Panc1 (cell line): ENCODE data around the gene NUDT16. TPM values are rescaled to one million over a fixed set of nuclear protein-coding genes. Genes with fewer than 3 reads are reported as not detected.

Source experiments
- ATAC-seq: fragments of 200-7000 bp; cut with Tn5 transposase; 2 replicates; pipeline ENCODE4 v1.9.1; 2020; ENCODE audit warnings: mild to moderate bottlenecking, moderate library complexity
- BruUV-seq: library from RNA; stranded (reverse); fragments of 400-500 nt; replicated peaks from 2 replicates; lab custom pipeline; 2021; lab: Mats Ljungman, UMichigan
- CTCF ChIA-PET: fragments of 300-600 bp; sonication (Branson Sonifier 250); formaldehyde crosslinking; loops from one replicate; lab custom pipeline; 2022; ENCODE audit warnings: antibody characterized with exemption; lab: Charles Lee
- POLR2A ChIA-PET: fragments of 300-600 bp; sonication (Branson Sonifier 250); formaldehyde crosslinking; loops from one replicate; lab custom pipeline; 2022; ENCODE audit warnings: antibody characterized with exemption; lab: Charles Lee
- DNase-seq: peaks from one replicate; pipeline ENCODE4 v3.0.0-alpha.2; 2010; ENCODE audit warnings: low read depth, low spot score
- H3K27ac ChIP-seq: 2 replicates; pipeline ENCODE4 v1.5.1; 2011; ENCODE audit warnings: mild to moderate bottlenecking, low read length, inconsistent platforms
- H3K27me3 ChIP-seq: fragments of 200-500 bp; sonication (Bioruptor generic); 2 replicates; pipeline ENCODE4 v1.6.0; 2014; ENCODE audit warnings: low read length, inconsistent platforms; ENCODE audit not compliant: control insufficient read depth, insufficient read depth
- H3K36me3 ChIP-seq: fragments of 200-500 bp; sonication (Bioruptor generic); 2 replicates; pipeline ENCODE4 v1.5.1; 2014; ENCODE audit warnings: inconsistent platforms, mild to moderate bottlenecking, low read length, moderate library complexity; ENCODE audit not compliant: control insufficient read depth, insufficient read depth
- H3K4me1 ChIP-seq: 2 replicates; pipeline ENCODE4 v1.5.1; 2011; ENCODE audit warnings: inconsistent platforms, mild to moderate bottlenecking, low read length, moderate library complexity; ENCODE audit not compliant: control insufficient read depth, insufficient read depth
- H3K4me3 ChIP-seq, 2 experiments: 2 replicates each; pipeline ENCODE4 v1.5.1; 2011 to 2012; ENCODE audit warnings: low read depth in 2 of 2, low read length in 2 of 2, mild to moderate bottlenecking in 2 of 2, inconsistent platforms in 1 of 2, moderate library complexity in 1 of 2
- H3K9me3 ChIP-seq: fragments of 200-500 bp; sonication (Bioruptor generic); 2 replicates; pipeline ENCODE4 v1.5.1; 2014; ENCODE audit warnings: low read depth, mild to moderate bottlenecking, inconsistent platforms, low read length, moderate library complexity; ENCODE audit not compliant: control insufficient read depth, insufficient read depth
- POLR2AphosphoS5 ChIP-seq: IDR thresholded peaks from 2 replicates; pipeline ENCODE4 v1.6.1; 2012; ENCODE audit warnings: mild to moderate bottlenecking, low read depth, low read length, moderate library complexity
- SIN3A ChIP-seq: IDR thresholded peaks from 2 replicates; pipeline ENCODE4 v1.6.1; 2012; ENCODE audit warnings: low read depth, mild to moderate bottlenecking, low read length, moderate library complexity, borderline replicate concordance; ENCODE audit not compliant: insufficient read depth
- TCF7L2 ChIP-seq: IDR thresholded peaks from 2 replicates; pipeline ENCODE4 v1.6.1; 2011; ENCODE audit warnings: mild to moderate bottlenecking, low read depth, low read length, inconsistent platforms
- in situ Hi-C: cut with HindIII; loops from 2 replicates; pipeline ENCODE4 v1.10.0; 2016; ENCODE audit warnings: low sequenced_read_pairs, low pct_unique_long_range_greater_than_20kb
- intact Hi-C: fragments of 100-400 bp; cut with micrococcal nuclease; formaldehyde crosslinking; loops from one replicate; pipeline ENCODE4 v1.10.0; 2022; ENCODE audit not compliant: unreplicated experiment
- total RNA-seq: library from RNA; stranded (reverse); gene quantifications from one replicate; pipeline ENCODE4 v1.2.1, GENCODE V29; 2021; ENCODE audit not compliant: unreplicated experiment
- TF ChIP-seq, protein P1 (sequence below), 2 experiments: IDR thresholded peaks; 2 replicates each; pipeline ENCODE4 v1.6.1; 2011 to 2012; ENCODE audit warnings: low read depth in 2 of 2, control low read depth in 1 of 2, low read length in 1 of 2, mild to moderate bottlenecking in 1 of 2, moderate library complexity in 1 of 2; ENCODE audit not compliant: insufficient read depth in 1 of 2
- TF ChIP-seq, protein P2 (sequence below): fragments of 450-650 bp; IDR thresholded peaks from 2 replicates; pipeline ENCODE4 v1.5.1; 2017; ENCODE audit warnings: mild to moderate bottlenecking

Gene NUDT16
- total RNA-seq, 1 experiment from 2014 or later: 12.5 TPM

DNA sequence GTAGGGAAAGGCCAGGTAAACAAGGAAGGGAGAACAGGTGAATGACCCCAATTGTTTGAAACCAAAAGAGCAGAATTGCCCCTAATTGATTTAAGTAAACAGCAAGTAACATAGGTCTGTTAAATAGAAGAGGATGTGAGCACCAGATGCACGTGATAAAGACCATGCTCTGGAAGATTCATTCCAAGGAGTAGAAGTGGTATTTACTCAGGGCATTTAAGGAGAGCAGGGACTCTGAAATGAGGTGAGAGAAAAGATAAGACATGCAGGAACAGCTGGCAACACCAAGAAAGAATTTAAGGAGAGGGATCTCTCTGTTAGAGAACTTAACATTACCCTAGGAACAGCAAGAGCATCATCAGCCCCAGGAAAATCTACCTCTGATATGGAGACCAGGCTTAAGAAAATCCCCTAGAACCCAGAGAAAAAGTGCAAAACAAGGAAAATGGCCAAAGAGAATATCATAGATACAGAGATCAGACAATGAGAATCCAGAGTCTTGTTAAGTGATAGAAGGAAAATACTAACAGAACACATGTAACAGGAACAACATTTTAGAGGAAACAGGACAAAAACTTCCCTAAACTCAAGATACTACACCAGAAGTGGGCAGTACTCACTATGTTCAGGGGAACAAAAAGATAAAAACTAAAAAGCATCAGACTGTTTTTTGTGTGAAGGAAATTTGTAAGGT, 6.4 kb downstream of the NUDT16 start:
- DNase-seq: no peak
- ChIA-PET CTCF (no interaction called here), POLR2A (no interaction called here)
- in situ Hi-C loops: no loop called here
- Histone ChIP-seq H3K4me1 (no peaks in the 10 kb centered on the region), H3K27ac (no peak overlapping the region), H3K4me3 (no peak overlapping the region), H3K9me3 (no peaks in the 10 kb centered on the region), H3K27me3 (no peaks in the 10 kb centered on the region), H3K36me3 (no peaks in the 10 kb centered on the region)
- ATAC-seq: no peak
- intact Hi-C loops: no loop called here
- BruUV-seq: no TSS peak
- no peak for TF ChIP-seq POLR2AphosphoS5
- TF ChIP-seq SIN3A: no peak
- TF ChIP-seq, protein P1, sequence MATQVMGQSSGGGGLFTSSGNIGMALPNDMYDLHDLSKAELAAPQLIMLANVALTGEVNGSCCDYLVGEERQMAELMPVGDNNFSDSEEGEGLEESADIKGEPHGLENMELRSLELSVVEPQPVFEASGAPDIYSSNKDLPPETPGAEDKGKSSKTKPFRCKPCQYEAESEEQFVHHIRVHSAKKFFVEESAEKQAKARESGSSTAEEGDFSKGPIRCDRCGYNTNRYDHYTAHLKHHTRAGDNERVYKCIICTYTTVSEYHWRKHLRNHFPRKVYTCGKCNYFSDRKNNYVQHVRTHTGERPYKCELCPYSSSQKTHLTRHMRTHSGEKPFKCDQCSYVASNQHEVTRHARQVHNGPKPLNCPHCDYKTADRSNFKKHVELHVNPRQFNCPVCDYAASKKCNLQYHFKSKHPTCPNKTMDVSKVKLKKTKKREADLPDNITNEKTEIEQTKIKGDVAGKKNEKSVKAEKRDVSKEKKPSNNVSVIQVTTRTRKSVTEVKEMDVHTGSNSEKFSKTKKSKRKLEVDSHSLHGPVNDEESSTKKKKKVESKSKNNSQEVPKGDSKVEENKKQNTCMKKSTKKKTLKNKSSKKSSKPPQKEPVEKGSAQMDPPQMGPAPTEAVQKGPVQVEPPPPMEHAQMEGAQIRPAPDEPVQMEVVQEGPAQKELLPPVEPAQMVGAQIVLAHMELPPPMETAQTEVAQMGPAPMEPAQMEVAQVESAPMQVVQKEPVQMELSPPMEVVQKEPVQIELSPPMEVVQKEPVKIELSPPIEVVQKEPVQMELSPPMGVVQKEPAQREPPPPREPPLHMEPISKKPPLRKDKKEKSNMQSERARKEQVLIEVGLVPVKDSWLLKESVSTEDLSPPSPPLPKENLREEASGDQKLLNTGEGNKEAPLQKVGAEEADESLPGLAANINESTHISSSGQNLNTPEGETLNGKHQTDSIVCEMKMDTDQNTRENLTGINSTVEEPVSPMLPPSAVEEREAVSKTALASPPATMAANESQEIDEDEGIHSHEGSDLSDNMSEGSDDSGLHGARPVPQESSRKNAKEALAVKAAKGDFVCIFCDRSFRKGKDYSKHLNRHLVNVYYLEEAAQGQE (IDR thresholded peaks at IDR 0.05; ENCODE audit: insufficient read depth in 1 of 2, low read depth in 2 of 2, low read length in 1 of 2): no peak

DNA sequence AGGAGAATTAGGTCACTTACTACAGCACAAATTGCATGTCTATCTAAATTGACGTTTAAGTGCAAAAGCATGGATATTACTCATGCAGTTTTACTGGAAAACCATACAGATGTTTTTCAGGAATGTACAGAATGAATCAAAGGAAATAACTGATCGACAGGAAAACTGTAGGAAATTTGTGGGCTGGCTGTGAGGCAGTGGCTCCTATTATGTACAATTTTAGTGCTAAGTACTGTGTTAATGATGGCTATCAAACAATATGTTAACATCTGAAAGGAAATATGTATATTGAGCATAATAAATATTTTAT, 6.9 kb downstream of the NUDT16 start:
- no peaks in the 10 kb centered on the region for H3K9me3 ChIP-seq
- H3K36me3 ChIP-seq: no peaks in the 10 kb centered on the region
- H3K4me1 ChIP-seq: no peaks in the 10 kb centered on the region
- ChIA-PET CTCF (no interaction called here), POLR2A (no interaction called here)
- intact Hi-C loops: no loop called here
- no TSS peak for BruUV-seq
- H3K4me3 ChIP-seq: no peak overlapping the region
- DNase-seq (no peak), ATAC-seq (no peak)
- TF ChIP-seq TCF7L2: no peak
- no peak for TF ChIP-seq POLR2AphosphoS5
- TF ChIP-seq, protein P1 (IDR thresholded peaks at IDR 0.05; ENCODE audit: insufficient read depth in 1 of 2, low read depth in 2 of 2, low read length in 1 of 2): no peak
- TF ChIP-seq, protein P2, sequence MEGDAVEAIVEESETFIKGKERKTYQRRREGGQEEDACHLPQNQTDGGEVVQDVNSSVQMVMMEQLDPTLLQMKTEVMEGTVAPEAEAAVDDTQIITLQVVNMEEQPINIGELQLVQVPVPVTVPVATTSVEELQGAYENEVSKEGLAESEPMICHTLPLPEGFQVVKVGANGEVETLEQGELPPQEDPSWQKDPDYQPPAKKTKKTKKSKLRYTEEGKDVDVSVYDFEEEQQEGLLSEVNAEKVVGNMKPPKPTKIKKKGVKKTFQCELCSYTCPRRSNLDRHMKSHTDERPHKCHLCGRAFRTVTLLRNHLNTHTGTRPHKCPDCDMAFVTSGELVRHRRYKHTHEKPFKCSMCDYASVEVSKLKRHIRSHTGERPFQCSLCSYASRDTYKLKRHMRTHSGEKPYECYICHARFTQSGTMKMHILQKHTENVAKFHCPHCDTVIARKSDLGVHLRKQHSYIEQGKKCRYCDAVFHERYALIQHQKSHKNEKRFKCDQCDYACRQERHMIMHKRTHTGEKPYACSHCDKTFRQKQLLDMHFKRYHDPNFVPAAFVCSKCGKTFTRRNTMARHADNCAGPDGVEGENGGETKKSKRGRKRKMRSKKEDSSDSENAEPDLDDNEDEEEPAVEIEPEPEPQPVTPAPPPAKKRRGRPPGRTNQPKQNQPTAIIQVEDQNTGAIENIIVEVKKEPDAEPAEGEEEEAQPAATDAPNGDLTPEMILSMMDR: no peak
- no peak for TF ChIP-seq SIN3A
- no peak overlapping the region for H3K27ac ChIP-seq
- in situ Hi-C loops: no loop called here
- H3K27me3 ChIP-seq: no peaks in the 10 kb centered on the region
